Stimulated activated naive CD8-positive, alpha-beta T cell treated with anti-CD3 and anti-CD28 coated beads, Interleukin-15, amount 100 ng/mL, for 72 hours (primary cell): ENCODE results near the gene MT1HL1.
A peak's percentile ranks its signal among the peaks of the same experiment; 100 is the strongest.
"Not testable (repeated sequence)": the region's sequence is repeated elsewhere in the genome, so short reads cannot be mapped to it uniquely, and the experiment has no call there.

ENCODE experiments used
- ATAC-seq: fragments of 150-1000 bp; cut with Tn5 transposase; 2 replicates; pipeline ENCODE4 v1.10.0; 2021; ENCODE audit warnings: mild to moderate bottlenecking, moderate library complexity
- DNase-seq, 2 donors: peaks; one replicate each; pipeline ENCODE4 v3.0.0; 2021 to 2022
- H3K27ac Mint-ChIP-seq, 2 donors: one replicate each; pipeline ENCODE4 v1.8.0; 2022; ENCODE audit warnings: mild to moderate bottlenecking in 2 of 2, mixed read lengths in 2 of 2, moderate library complexity in 2 of 2
- H3K27me3 Mint-ChIP-seq: one replicate; pipeline ENCODE4 v1.8.0; 2022; ENCODE audit warnings: mixed read lengths
- H3K4me1 Mint-ChIP-seq: one replicate; pipeline ENCODE4 v1.8.0; 2022; ENCODE audit warnings: mild to moderate bottlenecking, mixed read lengths
- H3K4me3 Mint-ChIP-seq, 2 donors: one replicate each; pipeline ENCODE4 v1.8.0; 2022; ENCODE audit warnings: mild to moderate bottlenecking in 2 of 2, mixed read lengths in 2 of 2, moderate library complexity in 1 of 2
- H3K9me3 Mint-ChIP-seq, 2 donors: one replicate each; pipeline ENCODE4 v1.8.0; 2022; ENCODE audit warnings: mixed read lengths in 2 of 2

MT1HL1 gene

DNA sequence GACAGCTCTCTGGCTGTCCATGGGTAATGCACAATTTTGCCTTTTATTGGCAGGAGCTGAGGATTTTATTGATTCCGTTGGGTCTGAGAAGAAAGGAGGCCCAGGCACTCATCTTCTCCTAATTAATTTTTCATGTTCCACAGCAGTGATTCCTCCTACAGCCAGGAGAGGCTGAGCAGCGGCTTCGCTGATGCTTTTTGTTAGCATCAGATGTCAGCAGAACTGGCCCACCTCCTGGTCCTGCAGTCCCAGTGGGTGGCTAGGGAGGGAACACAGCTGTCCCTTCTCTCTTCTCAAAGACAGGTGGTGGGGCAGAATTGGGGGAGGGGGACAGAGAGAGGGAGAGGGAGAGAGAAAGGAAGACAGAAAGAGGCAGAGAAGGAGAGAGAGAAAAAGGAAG, 5.7 kb downstream of the MT1HL1 start:
- peaks cover 24% of the 10 kb centered on the region for H3K27me3 Mint-ChIP-seq
- H3K9me3 Mint-ChIP-seq, result no peaks in the 10 kb centered on the region
- peak overlapping the region in 1 of 2 donors; percentile 4 for H3K27ac Mint-ChIP-seq
- ATAC-seq (no peak), DNase-seq (no peak)
- H3K4me3 Mint-ChIP-seq, result no peak overlapping the region
- no peaks in the 10 kb centered on the region for H3K4me1 Mint-ChIP-seq

DNA sequence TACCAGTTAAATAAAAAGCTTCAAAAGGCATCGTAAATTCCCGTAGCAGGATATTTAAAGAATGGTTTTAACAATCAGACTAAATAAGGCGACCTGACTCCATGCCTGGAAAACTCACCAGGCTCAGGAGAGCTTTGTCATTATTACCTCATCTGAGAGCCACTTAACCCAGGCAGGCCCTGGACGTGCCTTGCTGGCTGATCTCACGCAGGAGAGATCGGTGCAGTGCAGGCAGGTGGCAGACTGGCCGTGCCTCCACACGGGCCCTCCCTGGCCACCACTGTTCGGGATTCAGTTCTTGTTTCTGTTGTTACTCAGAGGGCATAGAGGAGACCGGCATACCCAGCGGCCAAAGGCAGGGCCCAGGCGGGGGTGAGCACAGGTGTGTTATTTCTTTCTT, 6.4 kb downstream of the MT1HL1 start:
- Mint-ChIP-seq H3K9me3 (no peaks in the 10 kb centered on the region), H3K4me1 (no peaks in the 10 kb centered on the region), H3K4me3 (no peak overlapping the region), H3K27ac (no peak overlapping the region), H3K27me3 (peaks cover 24% of the 10 kb centered on the region)
- ATAC-seq (no peak), DNase-seq (no peak)

DNA sequence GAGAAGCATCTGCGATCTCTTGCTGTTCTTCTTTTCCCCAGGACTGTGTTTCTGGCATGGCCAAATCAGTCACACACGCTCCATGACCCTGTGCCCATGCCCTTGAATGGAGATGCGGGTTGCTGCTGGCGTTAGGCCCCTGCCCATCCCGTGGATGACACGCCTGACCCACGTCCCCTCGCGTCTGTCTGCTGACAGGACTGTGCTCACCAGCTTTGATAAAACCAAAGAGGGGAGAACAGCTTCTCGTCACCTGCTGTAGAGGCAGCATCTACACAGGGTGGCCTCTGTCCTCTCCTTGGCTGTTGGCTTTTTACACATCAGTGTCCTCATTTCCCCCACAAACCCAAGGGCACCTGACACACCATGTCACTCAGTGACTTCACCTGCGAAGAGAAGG, 6.9 kb downstream of the MT1HL1 start:
- H3K4me1 Mint-ChIP-seq, result no peaks in the 10 kb centered on the region
- ATAC-seq (no peak), DNase-seq (no peak)
- no peak overlapping the region for H3K27ac Mint-ChIP-seq
- H3K9me3 Mint-ChIP-seq, result no peaks in the 10 kb centered on the region
- H3K27me3 Mint-ChIP-seq, result peaks cover 29% of the 10 kb centered on the region
- no peak overlapping the region for H3K4me3 Mint-ChIP-seq

DNA sequence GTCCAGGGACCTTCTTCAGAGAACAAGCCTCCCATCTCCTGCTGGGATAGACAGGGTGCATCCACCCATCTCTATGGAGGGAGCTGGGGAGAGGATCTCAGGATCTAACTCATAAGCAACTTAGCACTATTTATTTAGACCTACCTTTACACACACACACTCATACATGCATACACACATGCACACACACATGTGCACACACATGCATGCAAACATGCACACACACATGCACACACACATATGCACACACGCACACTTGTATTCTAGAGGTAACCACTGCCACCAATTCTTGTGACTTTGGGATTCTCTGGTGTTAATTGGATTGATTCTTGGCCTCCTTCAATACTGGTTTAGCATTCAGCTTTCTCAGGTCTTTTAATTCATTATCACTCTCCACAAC, 9.8 kb downstream of the MT1HL1 start:
- H3K9me3 Mint-ChIP-seq, result peaks cover 9 to 10% of the 10 kb centered on the region in 2 donors
- DNase-seq, result no peak
- ATAC-seq, result no peak
- H3K4me1 Mint-ChIP-seq, result no peaks in the 10 kb centered on the region
- H3K4me3 Mint-ChIP-seq, result no peak overlapping the region
- no peak overlapping the region for H3K27ac Mint-ChIP-seq
- H3K27me3 Mint-ChIP-seq, result peaks cover 33% of the 10 kb centered on the region

DNA sequence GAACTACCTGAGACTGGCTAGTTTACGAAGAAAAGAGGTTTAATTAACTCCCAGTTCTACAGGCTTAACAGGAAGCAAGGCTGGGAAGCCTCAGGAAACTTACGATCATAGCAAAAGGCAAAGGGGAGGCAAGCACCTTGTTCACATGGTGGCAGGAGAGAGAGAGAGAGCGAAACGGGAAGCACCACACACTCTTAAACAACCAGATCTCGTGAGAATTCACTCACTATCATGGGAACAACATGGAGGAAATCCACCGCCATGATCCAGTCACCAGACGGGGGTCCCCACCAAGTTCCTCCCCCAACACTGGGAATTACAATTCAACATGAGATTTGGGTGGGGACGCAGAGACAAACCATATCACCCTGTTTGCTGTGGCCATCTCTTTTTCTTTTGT, 11.8 kb downstream of the MT1HL1 start:
- no peak for ATAC-seq
- peaks cover 9 to 10% of the 10 kb centered on the region in 2 donors for H3K9me3 Mint-ChIP-seq
- DNase-seq, result no peak
- H3K4me1 Mint-ChIP-seq, result no peaks in the 10 kb centered on the region
- peaks cover 23% of the 10 kb centered on the region for H3K27me3 Mint-ChIP-seq
- no peak overlapping the region for H3K4me3 Mint-ChIP-seq
- no peak overlapping the region for H3K27ac Mint-ChIP-seq

DNA sequence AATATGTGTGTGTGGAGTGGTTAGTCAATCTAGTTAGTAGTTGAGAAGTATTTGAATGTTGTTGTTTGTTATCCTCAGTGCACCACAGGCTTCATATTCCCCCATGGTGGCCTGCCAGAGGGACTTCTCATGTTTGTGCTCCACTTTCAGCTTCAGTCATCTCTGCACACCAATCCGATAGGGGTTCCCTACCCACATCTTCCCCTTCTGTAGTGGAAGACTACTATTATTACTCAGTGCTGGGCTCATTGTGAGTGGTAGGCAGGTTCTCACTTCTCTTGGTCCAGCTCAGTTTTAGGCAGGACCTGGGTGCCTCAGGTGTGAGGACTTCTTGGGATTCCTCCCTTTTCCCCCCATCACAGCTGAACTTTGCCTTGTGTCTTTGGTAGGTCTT, 14.2 kb downstream of the MT1HL1 start:
- Mint-ChIP-seq H3K27ac (no peak overlapping the region), H3K9me3 (peaks cover 14 to 23% of the 10 kb centered on the region in 2 donors), H3K4me1 (no peaks in the 10 kb centered on the region), H3K27me3 (peaks cover 21% of the 10 kb centered on the region), H3K4me3 (no peak overlapping the region)
- ATAC-seq, result no peak
- no peak for DNase-seq

DNA sequence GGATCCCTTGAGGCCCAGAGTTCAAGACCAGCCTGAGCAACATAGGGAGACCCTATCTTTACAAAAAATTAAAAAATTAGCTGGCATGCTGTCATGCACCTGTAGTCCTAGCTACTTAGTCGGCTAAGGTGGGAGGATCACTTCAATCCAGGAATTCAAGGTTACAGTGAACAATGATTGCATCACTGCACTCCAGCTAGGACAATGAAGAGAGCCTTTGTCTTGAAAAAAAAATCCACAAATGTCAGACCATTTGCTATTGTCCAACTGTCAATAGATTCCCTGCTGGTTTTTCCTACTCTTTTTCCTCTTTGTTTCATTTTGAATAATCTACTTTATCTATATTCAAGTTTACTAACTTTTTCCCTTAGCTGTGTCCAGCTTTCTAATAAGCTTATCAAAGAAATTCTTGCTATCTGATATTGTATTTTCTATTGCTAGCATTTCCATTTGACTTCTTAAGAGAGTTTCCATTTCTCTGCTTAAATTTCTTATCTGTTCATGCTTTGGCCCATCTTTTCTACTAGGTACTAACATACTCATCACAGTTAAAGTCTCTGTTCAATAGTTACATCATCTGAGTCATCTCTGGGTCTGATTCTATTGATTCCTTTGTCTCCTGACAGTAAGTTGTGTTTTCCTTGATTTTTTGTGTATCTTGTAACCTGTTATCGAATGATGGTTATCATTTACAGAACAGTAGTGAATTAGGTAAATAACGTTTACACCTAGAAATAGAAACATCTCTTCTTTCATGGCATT, 14.8 kb downstream of the MT1HL1 start:
- Mint-ChIP-seq H3K4me1 (no peaks in the 10 kb centered on the region), H3K27ac (no peak overlapping the region), H3K27me3 (peaks cover 15% of the 10 kb centered on the region), H3K9me3 (peaks cover 14 to 23% of the 10 kb centered on the region in 2 donors), H3K4me3 (no peak overlapping the region)
- ATAC-seq, result no peak
- no peak for DNase-seq

DNA sequence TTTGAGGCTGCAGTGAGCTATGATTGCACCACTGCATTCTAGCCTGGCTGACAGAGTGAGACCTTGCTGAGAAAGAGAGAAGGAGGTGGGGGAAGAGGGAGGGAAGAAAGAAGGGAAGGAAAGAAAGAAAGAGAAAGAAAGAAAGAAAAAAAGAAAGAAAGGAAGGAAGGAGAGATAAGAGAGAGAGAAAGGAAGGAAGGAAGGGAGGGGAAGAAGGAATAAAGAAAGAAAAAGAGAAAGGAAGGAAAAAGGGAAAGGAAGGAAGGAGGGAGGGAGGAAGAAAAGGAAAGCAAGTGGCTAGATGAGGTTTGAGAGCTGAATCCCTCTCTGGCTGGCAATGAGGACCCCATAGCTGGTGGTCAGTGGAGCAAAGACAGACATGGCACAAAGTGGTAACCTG, 20.4 kb downstream of the MT1HL1 start:
- H3K4me1 Mint-ChIP-seq, result no peaks in the 10 kb centered on the region
- H3K4me3 Mint-ChIP-seq, result no peak overlapping the region
- no peak for DNase-seq
- H3K27me3 Mint-ChIP-seq, result no peaks in the 10 kb centered on the region
- H3K9me3 Mint-ChIP-seq, result peaks cover 4 to 14% of the 10 kb centered on the region in 2 donors
- no peak for ATAC-seq
- peak overlapping the region in 1 of 2 donors; percentile 2 for H3K27ac Mint-ChIP-seq

DNA sequence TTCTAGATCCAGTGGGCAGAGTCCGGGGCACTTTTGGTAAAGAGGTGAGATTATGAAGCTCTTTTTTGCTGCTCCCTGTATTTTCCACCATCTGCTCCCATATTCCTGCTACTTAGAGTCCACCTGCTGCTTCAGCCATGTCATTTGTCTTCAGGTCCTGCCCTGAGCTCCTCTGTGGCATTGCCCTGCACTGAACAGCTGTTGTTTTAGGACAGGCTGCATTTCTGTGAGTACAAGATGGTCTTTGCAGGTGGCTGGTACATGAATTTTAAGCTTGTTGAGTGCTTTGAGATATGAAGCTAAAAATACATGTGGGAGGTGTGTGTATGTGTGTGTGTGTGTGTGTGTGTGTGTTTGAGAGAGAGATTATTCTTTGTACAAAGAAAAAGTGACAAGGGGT, 21.9 kb downstream of the MT1HL1 start:
- Mint-ChIP-seq H3K9me3 (peaks cover 4 to 13% of the 10 kb centered on the region in 2 donors), H3K27me3 (no peaks in the 10 kb centered on the region), H3K27ac (no peak overlapping the region), H3K4me1 (no peaks in the 10 kb centered on the region), H3K4me3 (no peak overlapping the region)
- DNase-seq, result no peak
- no peak for ATAC-seq

DNA sequence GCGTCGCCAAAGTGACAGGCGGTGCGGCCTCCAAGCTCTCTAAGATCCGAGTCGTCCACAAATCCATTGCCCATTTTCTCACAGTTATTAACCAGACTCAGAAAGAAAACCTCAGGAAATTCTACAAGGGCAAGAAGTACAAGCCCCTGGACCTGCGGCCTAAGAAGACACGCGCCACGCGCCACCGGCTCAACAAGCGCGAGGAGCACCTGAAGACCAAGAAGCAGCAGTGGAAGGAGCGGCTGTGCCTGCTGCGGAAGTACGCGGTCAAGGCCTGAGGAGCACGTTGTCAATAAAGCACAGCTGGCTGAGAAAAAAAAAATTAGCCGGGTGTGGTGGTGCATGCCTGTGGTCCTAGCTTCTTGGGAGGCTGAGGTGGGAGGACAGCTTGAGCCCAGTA, 22.8 kb downstream of the MT1HL1 start:
- not testable (repeated sequence) for H3K9me3 Mint-ChIP-seq, ATAC-seq, H3K4me1 Mint-ChIP-seq, H3K27ac Mint-ChIP-seq, DNase-seq, H3K27me3 Mint-ChIP-seq, H3K4me3 Mint-ChIP-seq

DNA sequence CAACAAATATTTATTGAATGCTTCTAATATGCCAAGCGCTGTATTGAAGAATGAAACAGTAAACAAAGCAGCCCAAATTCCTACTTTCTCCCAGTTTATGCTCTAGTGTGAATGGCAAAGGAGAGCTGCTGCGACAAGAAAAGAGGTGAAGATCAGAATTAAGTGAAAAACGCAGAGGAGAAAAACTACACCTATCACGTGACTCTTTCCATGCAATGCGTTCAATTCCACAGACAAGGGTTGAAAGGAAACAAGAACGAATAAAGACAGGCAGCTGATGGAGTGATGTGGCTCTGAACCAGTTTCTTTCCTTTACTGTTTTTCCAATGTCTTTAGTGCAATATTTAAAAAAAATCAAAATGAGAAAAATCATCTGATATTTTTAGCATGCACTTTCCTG, 23.6 kb downstream of the MT1HL1 start:
- Mint-ChIP-seq H3K4me1 (no peaks in the 10 kb centered on the region), H3K27me3 (no peaks in the 10 kb centered on the region), H3K27ac (no peak overlapping the region), H3K4me3 (no peak overlapping the region), H3K9me3 (no peaks in the 10 kb centered on the region)
- ATAC-seq (no peak), DNase-seq (no peak)

DNA sequence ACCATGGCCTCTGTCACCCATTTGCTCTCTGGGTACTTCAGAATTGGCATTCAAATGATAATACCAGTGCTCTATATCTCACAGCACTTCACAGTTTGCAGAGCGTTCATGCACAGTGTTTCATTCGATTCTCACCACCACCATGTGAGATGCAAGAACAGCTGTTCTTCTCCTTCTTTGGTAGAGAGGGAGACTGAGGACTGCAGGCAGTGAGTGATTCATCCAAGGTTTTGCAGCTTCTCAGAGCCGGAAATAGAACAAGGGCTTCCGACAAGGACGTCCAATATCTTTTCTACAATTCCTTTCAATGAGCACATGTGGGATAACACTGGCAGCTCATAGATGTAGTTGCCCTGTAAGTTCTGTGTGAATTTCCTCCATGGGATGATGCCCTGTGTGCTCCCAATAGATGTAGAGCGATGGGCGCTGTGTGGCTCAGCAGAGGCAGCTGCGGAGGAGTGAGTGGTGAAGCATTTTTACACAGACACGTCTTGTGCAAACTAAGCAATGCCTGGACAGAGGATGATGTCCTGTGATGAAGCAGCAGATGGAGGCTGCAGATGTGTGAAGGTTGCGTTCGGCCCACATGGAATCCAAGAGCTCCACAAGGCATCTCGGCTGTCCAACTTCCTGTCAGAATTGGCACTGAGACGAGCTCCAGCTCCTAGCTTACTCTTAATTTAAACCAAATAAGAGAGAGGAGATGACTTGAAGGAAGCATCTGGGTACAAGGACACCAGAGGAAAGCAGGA, 24.9 kb downstream of the MT1HL1 start:
- no peaks in the 10 kb centered on the region for H3K9me3 Mint-ChIP-seq
- ATAC-seq, result no peak
- H3K4me1 Mint-ChIP-seq, result no peaks in the 10 kb centered on the region

DNA sequence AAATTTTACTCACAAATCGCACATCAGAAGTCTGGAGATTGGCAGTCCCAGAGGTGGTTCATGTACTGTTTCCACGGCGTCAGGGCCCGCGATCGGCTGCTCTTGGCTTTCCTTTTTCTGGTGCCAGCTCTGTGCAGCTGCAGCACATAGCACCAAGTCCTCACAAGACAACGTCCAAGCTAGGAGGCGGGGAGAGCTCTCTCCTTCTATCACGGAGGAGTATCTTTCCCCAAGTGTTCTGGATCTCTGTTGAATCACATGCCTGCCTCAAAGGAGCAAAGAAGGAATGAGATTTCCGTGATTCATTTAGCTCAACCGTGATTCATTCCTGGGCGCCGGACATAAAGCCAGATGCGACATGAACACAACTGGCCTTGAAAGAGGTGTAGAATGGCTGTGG, 25.5 kb downstream of the MT1HL1 start:
- H3K9me3 Mint-ChIP-seq, result no peaks in the 10 kb centered on the region
- H3K27me3 Mint-ChIP-seq, result peaks cover 7% of the 10 kb centered on the region

More for the DNA sequence above, 24.9 kb downstream of the MT1HL1 start:
- Mint-ChIP-seq H3K27ac (no peak overlapping the region), H3K4me3 (no peak overlapping the region), H3K27me3 (peaks cover 1% of the 10 kb centered on the region)
- no peak for DNase-seq

DNA sequence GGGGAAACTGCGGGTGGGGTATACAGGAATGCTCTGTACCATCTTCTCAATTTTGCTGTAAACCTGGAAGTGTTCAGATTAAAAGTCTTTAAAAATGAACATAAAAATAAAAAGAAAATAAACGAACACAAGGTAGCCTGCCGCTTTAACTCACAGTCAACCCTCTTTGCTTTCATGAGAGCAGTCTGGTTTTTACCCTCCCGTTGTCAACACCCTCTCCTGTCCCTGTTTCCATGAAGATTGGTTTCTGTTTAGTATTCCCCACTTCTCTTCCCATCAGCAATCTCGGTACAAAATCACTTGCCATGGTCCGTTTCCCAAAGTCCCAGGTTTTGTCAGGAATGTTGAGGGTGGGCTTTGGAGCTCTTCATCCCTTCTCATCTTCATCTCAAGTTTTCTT, 28.8 kb downstream of the MT1HL1 start:
- Mint-ChIP-seq H3K27me3 (peaks cover 16% of the 10 kb centered on the region), H3K4me1 (no peaks in the 10 kb centered on the region)

More for the DNA sequence above, 25.5 kb downstream of the MT1HL1 start:
- no peak for ATAC-seq
- no peak for DNase-seq
- H3K27ac Mint-ChIP-seq, result no peak overlapping the region
- no peak overlapping the region for H3K4me3 Mint-ChIP-seq
- no peaks in the 10 kb centered on the region for H3K4me1 Mint-ChIP-seq

DNA sequence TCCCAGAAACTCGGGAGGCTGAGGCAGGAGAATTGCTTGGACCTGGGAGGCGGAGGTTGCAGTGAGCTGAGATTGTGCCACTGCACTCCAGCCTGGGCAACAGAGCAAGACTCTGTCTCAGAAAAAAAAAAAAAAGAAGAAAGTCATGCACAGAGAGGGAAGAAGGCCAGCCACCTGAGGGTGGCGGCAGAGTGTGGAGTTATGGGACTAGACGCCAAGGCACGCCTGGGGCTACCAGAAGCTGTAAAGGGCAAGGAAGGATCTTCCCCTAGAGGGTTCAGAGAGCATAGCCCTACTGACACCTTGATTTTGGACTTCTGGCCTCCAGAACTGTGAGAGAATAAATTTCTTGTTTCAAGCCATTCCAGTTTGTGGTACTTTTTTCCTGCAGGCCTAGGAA, 30.2 kb downstream of the MT1HL1 start:
- not testable (repeated sequence) for ATAC-seq, DNase-seq, H3K4me1 Mint-ChIP-seq, H3K4me3 Mint-ChIP-seq, H3K27ac Mint-ChIP-seq, H3K9me3 Mint-ChIP-seq
- peaks cover 16% of the 10 kb centered on the region for H3K27me3 Mint-ChIP-seq

More for the DNA sequence above, 28.8 kb downstream of the MT1HL1 start:
- Mint-ChIP-seq H3K9me3 (no peaks in the 10 kb centered on the region), H3K27ac (no peak overlapping the region), H3K4me3 (no peak overlapping the region)
- DNase-seq (no peak), ATAC-seq (no peak)

DNA sequence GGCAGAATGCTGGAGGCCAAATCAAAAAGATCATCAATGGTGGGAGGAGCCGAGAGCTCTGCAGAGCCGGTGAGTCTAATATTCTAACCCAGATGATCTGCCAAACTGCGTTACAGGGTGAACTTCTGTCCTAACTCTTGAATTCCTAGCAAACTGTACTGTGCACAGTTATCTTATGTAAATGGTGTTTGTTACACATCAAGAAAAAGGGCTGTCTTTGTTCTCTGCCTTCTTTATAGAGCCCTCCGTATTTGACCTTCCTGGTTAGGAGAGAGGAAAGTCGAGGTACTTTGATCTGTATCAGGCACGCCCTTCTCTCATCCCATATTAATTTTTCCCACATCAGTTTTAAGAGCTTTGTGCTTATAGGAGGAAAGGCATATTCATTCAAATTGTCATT, 37.6 kb downstream of the MT1HL1 start:
- no peak overlapping the region for H3K27ac Mint-ChIP-seq
- ATAC-seq (no peak), DNase-seq (no peak)
- peaks cover 24% of the 10 kb centered on the region for H3K27me3 Mint-ChIP-seq
- H3K4me3 Mint-ChIP-seq, result no peak overlapping the region
- peaks cover 2 to 3% of the 10 kb centered on the region in 2 donors for H3K9me3 Mint-ChIP-seq
- no peaks in the 10 kb centered on the region for H3K4me1 Mint-ChIP-seq
